Measurements from ENCODE around the gene PZP.
"Not testable (repeated sequence)": the region's sequence is repeated elsewhere in the genome, so short reads cannot be mapped to it uniquely, and the experiment has no call there.

Gene PZP

DNA sequence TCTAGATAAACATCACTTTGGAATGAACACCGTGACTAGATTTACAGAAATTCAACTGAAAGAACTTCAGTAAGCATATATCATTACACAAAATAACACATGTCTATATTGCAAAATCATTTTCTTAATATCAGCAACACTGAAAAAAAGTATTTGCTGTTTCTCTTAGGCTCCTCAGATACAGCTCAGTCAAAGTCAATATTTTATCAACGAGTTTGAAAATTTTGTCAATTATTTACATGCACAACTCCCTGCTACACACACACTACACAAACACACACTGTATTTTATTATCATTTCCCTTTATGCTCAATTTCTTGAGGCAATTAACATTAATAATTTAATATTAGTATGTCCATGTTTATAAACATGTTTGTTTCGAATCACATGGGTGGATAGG is 3.8 kb downstream of the PZP start:
- TF ChIP-seq CTCF (IDR thresholded peaks at IDR 0.05; ENCODE audit: extremely low read depth, insufficient read depth, missing control alignments): no peak
- in situ Hi-C loops (cut with MboI; ENCODE audit: low pct_unique_long_range_greater_than_20kb, low sequenced_read_pairs, unreplicated experiment): no loop called here
- DNase-seq (ENCODE audit: low spot score): no peak

- in situ Hi-C loops (cut with MboI; ENCODE audit: low pct_unique_long_range_greater_than_20kb, low sequenced_read_pairs, unreplicated experiment): no loop called here
- DNase-seq (ENCODE audit: low spot score): no peak
- TF ChIP-seq CTCF (IDR thresholded peaks at IDR 0.05; ENCODE audit: extremely low read depth, insufficient read depth, missing control alignments): no peak
Measured at GRCh38 chr12:9198012-9198411, 10.2 kb downstream of the PZP start.

GRCh38 chr12:9184276-9184675 is 23.9 kb downstream of the PZP start:
- no peak for DNase-seq (ENCODE audit: low spot score)
- in situ Hi-C loops (cut with MboI; ENCODE audit: low pct_unique_long_range_greater_than_20kb, low sequenced_read_pairs, unreplicated experiment): no loop called here
- no peak for TF ChIP-seq CTCF (IDR thresholded peaks at IDR 0.05; ENCODE audit: extremely low read depth, insufficient read depth, missing control alignments)

DNA sequence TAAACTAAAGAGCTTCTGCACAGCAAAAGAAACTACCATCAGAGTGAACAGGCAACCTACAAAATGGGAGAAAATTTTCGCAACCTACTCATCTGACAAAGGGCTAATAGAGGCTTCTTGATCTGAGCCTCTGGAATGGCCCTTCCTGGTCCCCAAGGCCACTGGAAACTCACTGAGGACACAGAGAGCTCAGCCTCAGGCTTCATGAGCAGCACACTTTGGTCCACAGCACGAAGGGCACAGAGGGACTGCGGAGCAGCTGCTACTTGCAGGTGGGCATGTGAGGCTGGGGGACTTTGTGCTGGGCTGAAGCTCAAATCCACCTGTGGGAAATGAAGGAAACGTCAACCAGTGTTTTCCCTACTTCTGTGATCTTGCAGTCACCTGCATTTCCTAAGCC is 27.4 kb downstream of the PZP start:
- in situ Hi-C loops (cut with MboI; ENCODE audit: low pct_unique_long_range_greater_than_20kb, low sequenced_read_pairs, unreplicated experiment): no loop called here
- DNase-seq (ENCODE audit: low spot score): no peak
- TF ChIP-seq CTCF (IDR thresholded peaks at IDR 0.05; ENCODE audit: extremely low read depth, insufficient read depth, missing control alignments): no peak

- in situ Hi-C loops (cut with MboI; ENCODE audit: low pct_unique_long_range_greater_than_20kb, low sequenced_read_pairs, unreplicated experiment): no loop called here
- no peak for DNase-seq (ENCODE audit: low spot score)
- no peak for TF ChIP-seq CTCF (IDR thresholded peaks at IDR 0.05; ENCODE audit: extremely low read depth, insufficient read depth, missing control alignments)
Measured at GRCh38 chr12:9179781-9180180, 28.4 kb downstream of the PZP start.

- in situ Hi-C loops (cut with MboI; ENCODE audit: low pct_unique_long_range_greater_than_20kb, low sequenced_read_pairs, unreplicated experiment): no loop called here
- DNase-seq (ENCODE audit: low spot score): no peak
- TF ChIP-seq CTCF (IDR thresholded peaks at IDR 0.05; ENCODE audit: extremely low read depth, insufficient read depth, missing control alignments): no peak
Measured at GRCh38 chr12:9169979-9170634, 38.1 kb downstream of the PZP start.

GRCh38 chr12:9167345-9167744 is 40.9 kb downstream of the PZP start:
- DNase-seq (ENCODE audit: low spot score); in situ Hi-C loops (cut with MboI; ENCODE audit: low pct_unique_long_range_greater_than_20kb, low sequenced_read_pairs, unreplicated experiment): not testable (repeated sequence)

All from GM13977 (cell line).